Measurements from ENCODE around the gene RAPGEF1. TPM values are rescaled to one million over a fixed set of nuclear protein-coding genes. Genes with fewer than 3 reads are reported as not detected.

RAPGEF1 gene
- total RNA-seq, 2 experiments from 2014 or later: 118 to 243 TPM

DNA sequence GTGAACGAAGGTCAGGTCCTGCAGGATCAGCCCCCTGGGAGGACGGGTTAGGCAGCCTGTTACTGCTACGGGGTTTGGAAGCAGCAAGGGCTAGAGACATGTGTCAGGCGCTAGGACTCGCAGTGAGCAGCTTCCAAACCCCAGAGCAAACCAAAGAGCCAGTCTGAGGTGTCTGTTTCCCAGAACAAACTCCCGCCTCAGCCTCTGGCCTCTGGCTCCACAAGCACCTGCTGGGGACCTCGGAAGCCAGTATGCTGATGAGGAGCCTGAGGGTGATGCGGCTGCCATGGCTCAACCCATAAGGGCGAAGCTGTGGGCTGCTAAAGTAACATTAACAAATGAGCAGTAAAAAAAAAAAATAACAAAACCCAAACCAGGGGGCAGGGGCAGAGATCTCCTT, 159.5 kb downstream of the RAPGEF1 start:
- H3K79me2 ChIP-seq (ENCODE audit: insufficient read depth, low read depth, low read length): no peaks in the 10 kb centered on the region
- no peak overlapping the region for H2AFZ ChIP-seq (ENCODE audit: low read length)
- no peak overlapping the region for H3K4me2 ChIP-seq (ENCODE audit: low read length)
- H4K20me1 ChIP-seq (ENCODE audit: insufficient read depth, low read length): no peaks in the 10 kb centered on the region
- TF ChIP-seq EZH2phosphoT487 (IDR thresholded peaks at IDR 0.05; ENCODE audit: borderline replicate concordance, low read depth, low read length): no peak
- TF ChIP-seq, protein P1, sequence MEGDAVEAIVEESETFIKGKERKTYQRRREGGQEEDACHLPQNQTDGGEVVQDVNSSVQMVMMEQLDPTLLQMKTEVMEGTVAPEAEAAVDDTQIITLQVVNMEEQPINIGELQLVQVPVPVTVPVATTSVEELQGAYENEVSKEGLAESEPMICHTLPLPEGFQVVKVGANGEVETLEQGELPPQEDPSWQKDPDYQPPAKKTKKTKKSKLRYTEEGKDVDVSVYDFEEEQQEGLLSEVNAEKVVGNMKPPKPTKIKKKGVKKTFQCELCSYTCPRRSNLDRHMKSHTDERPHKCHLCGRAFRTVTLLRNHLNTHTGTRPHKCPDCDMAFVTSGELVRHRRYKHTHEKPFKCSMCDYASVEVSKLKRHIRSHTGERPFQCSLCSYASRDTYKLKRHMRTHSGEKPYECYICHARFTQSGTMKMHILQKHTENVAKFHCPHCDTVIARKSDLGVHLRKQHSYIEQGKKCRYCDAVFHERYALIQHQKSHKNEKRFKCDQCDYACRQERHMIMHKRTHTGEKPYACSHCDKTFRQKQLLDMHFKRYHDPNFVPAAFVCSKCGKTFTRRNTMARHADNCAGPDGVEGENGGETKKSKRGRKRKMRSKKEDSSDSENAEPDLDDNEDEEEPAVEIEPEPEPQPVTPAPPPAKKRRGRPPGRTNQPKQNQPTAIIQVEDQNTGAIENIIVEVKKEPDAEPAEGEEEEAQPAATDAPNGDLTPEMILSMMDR (conservative IDR thresholded peaks at IDR 0.05; ENCODE audit: low read length): no peak
- no peak for DNase-seq (ENCODE audit: low spot score)
- H3K4me3 ChIP-seq (ENCODE audit: low read depth, low read length, poor library complexity, severe bottlenecking): no peak overlapping the region
- H3K9me2 ChIP-seq (ENCODE audit: insufficient read depth, low read length): no peaks in the 10 kb centered on the region
- intact Hi-C loops (cut with micrococcal nuclease; ENCODE audit: unreplicated experiment): no loop called here
- no peak overlapping the region for H3K27ac ChIP-seq (ENCODE audit: low read depth, low read length, poor library complexity, severe bottlenecking)
- ChIA-PET POLR2A (no interaction called here), CTCF (ENCODE audit: unreplicated experiment) (no interaction called here)
- no TSS peak for BruUV-seq (replicated peaks)
- H3K4me1 ChIP-seq (ENCODE audit: insufficient read depth, low read length, poor library complexity, severe bottlenecking): peaks cover 11% of the 10 kb centered on the region
- peaks cover 100% of the 10 kb centered on the region for H3K36me3 ChIP-seq (ENCODE audit: insufficient read depth, low read length)
- no peaks in the 10 kb centered on the region for H3K9me3 ChIP-seq (ENCODE audit: low read length)

DNA sequence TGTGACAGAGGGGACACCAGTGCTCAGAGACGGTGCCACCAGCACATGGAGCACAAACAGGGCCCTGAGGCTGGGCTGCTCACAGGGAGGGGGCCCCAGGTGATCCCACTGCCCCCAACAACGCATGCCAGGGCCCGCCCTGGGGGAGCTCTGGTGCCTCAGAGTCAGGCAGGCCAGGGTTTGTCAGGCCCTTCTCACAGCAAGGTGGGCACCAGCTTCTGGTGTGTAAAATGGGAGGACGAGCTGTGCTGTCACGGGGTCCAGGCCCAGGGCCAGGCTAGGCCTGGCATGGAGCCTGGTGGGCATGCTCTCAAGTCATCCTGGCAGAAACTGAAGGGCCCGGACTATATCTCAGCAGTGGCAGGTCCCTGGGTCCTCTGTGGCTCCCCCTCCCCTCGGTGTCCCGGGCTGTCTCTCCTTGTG, 160.1 kb downstream of the RAPGEF1 start:
- Histone ChIP-seq H3K4me2 (ENCODE audit: low read length) (no peak overlapping the region), H3K9me2 (ENCODE audit: insufficient read depth, low read length) (no peaks in the 10 kb centered on the region), H3K27ac (ENCODE audit: low read depth, low read length, poor library complexity, severe bottlenecking) (no peak overlapping the region), H3K9me3 (ENCODE audit: low read length) (no peaks in the 10 kb centered on the region), H3K79me2 (ENCODE audit: insufficient read depth, low read depth, low read length) (no peaks in the 10 kb centered on the region), H3K4me3 (ENCODE audit: low read depth, low read length, poor library complexity, severe bottlenecking) (no peak overlapping the region), H4K20me1 (ENCODE audit: insufficient read depth, low read length) (no peaks in the 10 kb centered on the region), H3K36me3 (ENCODE audit: insufficient read depth, low read length) (peaks cover 100% of the 10 kb centered on the region), H2AFZ (ENCODE audit: low read length) (no peak overlapping the region), H3K4me1 (ENCODE audit: insufficient read depth, low read length, poor library complexity, severe bottlenecking) (peaks cover 9% of the 10 kb centered on the region)
- DNase-seq (ENCODE audit: low spot score): no peak
- intact Hi-C loops (cut with micrococcal nuclease; ENCODE audit: unreplicated experiment): no loop called here
- ChIA-PET CTCF (ENCODE audit: unreplicated experiment) (no interaction called here), POLR2A (no interaction called here)
- no peak for TF ChIP-seq EZH2phosphoT487 (IDR thresholded peaks at IDR 0.05; ENCODE audit: borderline replicate concordance, low read depth, low read length)
- TF ChIP-seq, protein P1 (conservative IDR thresholded peaks at IDR 0.05; ENCODE audit: low read length): no peak
- BruUV-seq (replicated peaks): no TSS peak

DNA sequence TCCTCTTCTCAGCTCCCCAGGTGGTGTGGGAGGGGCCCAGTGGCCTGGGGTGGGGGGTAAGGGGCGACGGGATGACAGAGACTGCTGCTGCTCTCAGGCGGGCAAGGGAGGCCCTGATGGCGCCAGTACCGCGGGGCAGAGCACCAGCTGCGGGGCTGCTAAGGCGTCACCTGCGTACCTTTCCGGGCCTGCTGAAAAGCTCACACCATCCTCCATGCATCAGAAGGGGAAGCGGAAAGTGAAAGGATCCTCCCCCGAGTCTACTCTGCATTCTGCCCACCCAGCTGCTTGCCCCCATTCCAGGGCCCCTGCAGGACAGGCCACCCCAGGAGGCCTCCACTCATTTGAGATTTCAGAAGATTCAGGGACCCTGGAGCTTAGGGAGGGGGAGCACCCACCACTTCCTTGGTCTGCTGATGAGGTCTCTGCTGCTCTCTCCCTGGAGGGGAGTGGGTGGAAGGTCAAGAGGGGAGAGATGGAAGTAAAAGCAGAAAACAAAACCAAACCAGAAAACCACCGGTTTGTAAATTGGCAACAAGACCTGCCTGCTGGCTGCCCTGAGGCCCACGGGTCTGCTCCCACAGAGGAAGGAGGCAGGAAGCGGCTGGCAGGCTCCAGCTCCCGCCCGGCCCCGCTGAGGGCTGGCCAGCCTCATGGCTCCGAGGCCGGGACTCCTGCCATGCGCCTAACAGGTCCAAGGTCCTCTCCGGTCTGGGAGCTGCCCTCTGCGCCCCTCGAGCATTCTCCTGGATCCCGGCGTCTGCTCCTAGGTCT, 161.0 kb downstream of the RAPGEF1 start:
- Histone ChIP-seq H3K9me3 (ENCODE audit: low read length) (no peaks in the 10 kb centered on the region), H4K20me1 (ENCODE audit: insufficient read depth, low read length) (no peaks in the 10 kb centered on the region), H3K4me2 (ENCODE audit: low read length) (no peak overlapping the region), H3K4me3 (ENCODE audit: low read depth, low read length, poor library complexity, severe bottlenecking) (no peak overlapping the region), H3K4me1 (ENCODE audit: insufficient read depth, low read length, poor library complexity, severe bottlenecking) (peaks cover 9% of the 10 kb centered on the region), H3K79me2 (ENCODE audit: insufficient read depth, low read depth, low read length) (no peaks in the 10 kb centered on the region), H2AFZ (ENCODE audit: low read length) (no peak overlapping the region), H3K9me2 (ENCODE audit: insufficient read depth, low read length) (no peaks in the 10 kb centered on the region), H3K36me3 (ENCODE audit: insufficient read depth, low read length) (peaks cover 98% of the 10 kb centered on the region), H3K27ac (ENCODE audit: low read depth, low read length, poor library complexity, severe bottlenecking) (peak overlapping the region; percentile 10)
- DNase-seq (ENCODE audit: low spot score): peak; percentile 51
- ChIA-PET POLR2A (no interaction called here), CTCF (ENCODE audit: unreplicated experiment) (no interaction called here)
- BruUV-seq (replicated peaks): no TSS peak
- intact Hi-C loops (cut with micrococcal nuclease; ENCODE audit: unreplicated experiment): no loop called here
- TF ChIP-seq EZH2phosphoT487 (IDR thresholded peaks at IDR 0.05; ENCODE audit: borderline replicate concordance, low read depth, low read length): no peak
- TF ChIP-seq, protein P1 (conservative IDR thresholded peaks at IDR 0.05; ENCODE audit: low read length): no peak
